Measurements from ENCODE around the gene PHF12.

Gene PHF12

DNA sequence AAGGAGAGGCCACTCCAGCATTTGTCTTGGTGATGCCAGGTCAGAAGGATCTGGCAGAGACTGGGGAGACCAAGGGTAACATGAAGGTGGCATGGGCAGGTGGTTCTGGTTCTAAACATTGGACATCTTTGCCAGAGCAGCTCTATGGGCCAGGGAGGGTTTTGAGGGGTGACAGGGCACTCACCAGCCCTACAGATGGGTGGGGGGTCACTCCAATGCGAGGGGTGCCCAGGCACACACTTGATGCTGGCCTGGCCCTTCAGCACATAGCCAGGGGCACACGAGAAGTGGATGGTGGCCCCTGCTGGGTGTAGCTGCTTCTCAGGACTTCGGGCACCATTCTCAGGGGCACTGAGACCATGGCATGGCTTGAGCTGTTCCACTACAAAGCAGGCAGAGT is 5.5 kb upstream of the PHF12 start:
- H3K4me1 ChIP-seq (ENCODE audit: control insufficient read depth in 1 of 2, insufficient read depth in 2 of 2, low read length in 2 of 2), result peaks cover 8 to 13% of the 10 kb centered on the region in 2 donors
- no peak overlapping the region for H3K9ac ChIP-seq (ENCODE audit: low read depth in 1 of 2, low read length in 2 of 2)
- no peaks in the 10 kb centered on the region for H3K36me3 ChIP-seq (ENCODE audit: control insufficient read depth in 1 of 2, insufficient read depth in 2 of 2, low read length in 2 of 2)
- no peak overlapping the region for H3K27ac ChIP-seq (ENCODE audit: low read depth, low read length)
- no peaks in the 10 kb centered on the region for H3K9me3 ChIP-seq (ENCODE audit: control insufficient read depth in 1 of 2, low read length in 2 of 2)
- no peak overlapping the region for H3K4me3 ChIP-seq (ENCODE audit: low read depth in 1 of 2, low read length in 2 of 2)
- no peaks in the 10 kb centered on the region for H3K27me3 ChIP-seq (ENCODE audit: control insufficient read depth in 1 of 2, insufficient read depth in 2 of 2, low read length in 2 of 2)

GRCh38 chr17:28956112-28956511 is 4.8 kb upstream of the PHF12 start:
- Histone ChIP-seq H3K4me3 (ENCODE audit: low read depth in 1 of 2, low read length in 2 of 2) (no peak overlapping the region), H3K27me3 (ENCODE audit: control insufficient read depth in 1 of 2, insufficient read depth in 2 of 2, low read length in 2 of 2) (no peaks in the 10 kb centered on the region), H3K4me1 (ENCODE audit: control insufficient read depth in 1 of 2, insufficient read depth in 2 of 2, low read length in 2 of 2) (peaks cover 8 to 13% of the 10 kb centered on the region in 2 donors), H3K36me3 (ENCODE audit: control insufficient read depth in 1 of 2, insufficient read depth in 2 of 2, low read length in 2 of 2) (no peaks in the 10 kb centered on the region), H3K9ac (ENCODE audit: low read depth in 1 of 2, low read length in 2 of 2) (no peak overlapping the region), H3K27ac (ENCODE audit: low read depth, low read length) (no peak overlapping the region), H3K9me3 (ENCODE audit: control insufficient read depth in 1 of 2, low read length in 2 of 2) (no peaks in the 10 kb centered on the region)

- Histone ChIP-seq H3K9me3 (ENCODE audit: control insufficient read depth in 1 of 2, low read length in 2 of 2) (no peaks in the 10 kb centered on the region), H3K27ac (ENCODE audit: low read depth, low read length) (no peak overlapping the region), H3K4me3 (ENCODE audit: low read depth in 1 of 2, low read length in 2 of 2) (no peak overlapping the region), H3K9ac (ENCODE audit: low read depth in 1 of 2, low read length in 2 of 2) (no peak overlapping the region), H3K36me3 (ENCODE audit: control insufficient read depth in 1 of 2, insufficient read depth in 2 of 2, low read length in 2 of 2) (no peaks in the 10 kb centered on the region), H3K4me1 (ENCODE audit: control insufficient read depth in 1 of 2, insufficient read depth in 2 of 2, low read length in 2 of 2) (peaks cover 8 to 13% of the 10 kb centered on the region in 2 donors), H3K27me3 (ENCODE audit: control insufficient read depth in 1 of 2, insufficient read depth in 2 of 2, low read length in 2 of 2) (no peaks in the 10 kb centered on the region)
These were observed 4.1 kb upstream of the PHF12 start for GRCh38 chr17:28955408-28955807.

GRCh38 chr17:28954886-28955285 is 3.6 kb upstream of the PHF12 start:
- no peak overlapping the region for H3K4me3 ChIP-seq (ENCODE audit: low read depth in 1 of 2, low read length in 2 of 2)
- H3K4me1 ChIP-seq (ENCODE audit: control insufficient read depth in 1 of 2, insufficient read depth in 2 of 2, low read length in 2 of 2), result peaks cover 8 to 13% of the 10 kb centered on the region in 2 donors
- no peak overlapping the region for H3K9ac ChIP-seq (ENCODE audit: low read depth in 1 of 2, low read length in 2 of 2)
- H3K36me3 ChIP-seq (ENCODE audit: control insufficient read depth in 1 of 2, insufficient read depth in 2 of 2, low read length in 2 of 2), result no peaks in the 10 kb centered on the region
- H3K27ac ChIP-seq (ENCODE audit: low read depth, low read length), result no peak overlapping the region
- H3K27me3 ChIP-seq (ENCODE audit: control insufficient read depth in 1 of 2, insufficient read depth in 2 of 2, low read length in 2 of 2), result no peaks in the 10 kb centered on the region
- H3K9me3 ChIP-seq (ENCODE audit: control insufficient read depth in 1 of 2, low read length in 2 of 2), result no peaks in the 10 kb centered on the region

DNA sequence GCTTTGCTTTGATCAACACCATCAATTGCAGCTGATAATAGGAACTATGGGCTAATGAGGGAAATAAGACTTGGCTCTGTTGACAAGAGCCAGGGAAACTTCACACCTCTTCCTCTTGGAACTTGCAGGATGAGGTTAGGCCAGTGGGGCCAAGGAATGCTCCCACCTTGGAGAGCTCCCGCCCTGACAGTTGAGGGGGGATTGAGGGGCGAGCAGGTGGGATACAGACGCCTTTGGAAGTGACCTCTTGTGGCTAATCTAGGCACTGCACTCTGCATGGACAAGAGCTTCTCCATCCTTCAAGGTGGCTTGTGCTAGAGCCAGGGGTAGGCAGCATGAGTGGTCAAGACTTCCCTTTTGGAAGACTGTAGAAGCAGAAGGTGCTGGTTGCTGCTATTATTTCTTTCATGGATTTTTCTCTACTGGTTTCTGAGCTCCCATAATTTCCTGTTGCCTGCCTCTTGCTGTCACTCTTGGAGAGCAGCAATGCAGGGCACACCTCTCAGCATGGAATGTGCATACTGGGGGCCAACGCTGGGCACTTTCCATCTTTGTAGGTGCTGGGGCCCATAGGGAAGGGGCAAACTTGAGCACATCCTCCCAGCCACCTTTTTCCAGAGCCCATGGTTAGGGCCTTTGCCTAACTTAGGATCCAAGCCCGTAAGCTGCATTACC is 2.3 kb upstream of the PHF12 start:
- no peaks in the 10 kb centered on the region for H3K36me3 ChIP-seq (ENCODE audit: control insufficient read depth in 1 of 2, insufficient read depth in 2 of 2, low read length in 2 of 2)
- no peaks in the 10 kb centered on the region for H3K27me3 ChIP-seq (ENCODE audit: control insufficient read depth in 1 of 2, insufficient read depth in 2 of 2, low read length in 2 of 2)
- H3K4me1 ChIP-seq (ENCODE audit: control insufficient read depth in 1 of 2, insufficient read depth in 2 of 2, low read length in 2 of 2), result peaks cover 9 to 15% of the 10 kb centered on the region in 2 donors
- no peak overlapping the region for H3K27ac ChIP-seq (ENCODE audit: low read depth, low read length)
- no peaks in the 10 kb centered on the region for H3K9me3 ChIP-seq (ENCODE audit: control insufficient read depth in 1 of 2, low read length in 2 of 2)
- no peak overlapping the region for H3K4me3 ChIP-seq (ENCODE audit: low read depth in 1 of 2, low read length in 2 of 2)
- no peak overlapping the region for H3K9ac ChIP-seq (ENCODE audit: low read depth in 1 of 2, low read length in 2 of 2)

GRCh38 chr17:28951991-28952975 is 965 bp upstream of the PHF12 start:
- peak overlapping the region; percentile 98 for H3K27ac ChIP-seq (ENCODE audit: low read depth, low read length)
- peak overlapping the region; percentile 75 to 87 for H3K9ac ChIP-seq (ENCODE audit: low read depth in 1 of 2, low read length in 2 of 2)
- no peaks in the 10 kb centered on the region for H3K36me3 ChIP-seq (ENCODE audit: control insufficient read depth in 1 of 2, insufficient read depth in 2 of 2, low read length in 2 of 2)
- peaks cover 21 to 27% of the 10 kb centered on the region in 2 donors for H3K4me1 ChIP-seq (ENCODE audit: control insufficient read depth in 1 of 2, insufficient read depth in 2 of 2, low read length in 2 of 2)
- H3K27me3 ChIP-seq (ENCODE audit: control insufficient read depth in 1 of 2, insufficient read depth in 2 of 2, low read length in 2 of 2), result no peaks in the 10 kb centered on the region
- peak overlapping the region; percentile 78 to 90 for H3K4me3 ChIP-seq (ENCODE audit: low read depth in 1 of 2, low read length in 2 of 2)
- H3K9me3 ChIP-seq (ENCODE audit: control insufficient read depth in 1 of 2, low read length in 2 of 2), result no peaks in the 10 kb centered on the region

GRCh38 chr17:28950752-28951427 is 428 bp downstream of the PHF12 start:
- Histone ChIP-seq H3K27ac (ENCODE audit: low read depth, low read length) (peak overlapping the region; percentile 67), H3K9ac (ENCODE audit: low read depth in 1 of 2, low read length in 2 of 2) (peak overlapping the region; percentile 83 to 87), H3K4me1 (ENCODE audit: control insufficient read depth in 1 of 2, insufficient read depth in 2 of 2, low read length in 2 of 2) (peaks cover 29 to 33% of the 10 kb centered on the region in 2 donors), H3K9me3 (ENCODE audit: control insufficient read depth in 1 of 2, low read length in 2 of 2) (no peaks in the 10 kb centered on the region), H3K36me3 (ENCODE audit: control insufficient read depth in 1 of 2, insufficient read depth in 2 of 2, low read length in 2 of 2) (no peaks in the 10 kb centered on the region), H3K4me3 (ENCODE audit: low read depth in 1 of 2, low read length in 2 of 2) (peak overlapping the region; percentile 90 to 96), H3K27me3 (ENCODE audit: control insufficient read depth in 1 of 2, insufficient read depth in 2 of 2, low read length in 2 of 2) (no peaks in the 10 kb centered on the region)

DNA sequence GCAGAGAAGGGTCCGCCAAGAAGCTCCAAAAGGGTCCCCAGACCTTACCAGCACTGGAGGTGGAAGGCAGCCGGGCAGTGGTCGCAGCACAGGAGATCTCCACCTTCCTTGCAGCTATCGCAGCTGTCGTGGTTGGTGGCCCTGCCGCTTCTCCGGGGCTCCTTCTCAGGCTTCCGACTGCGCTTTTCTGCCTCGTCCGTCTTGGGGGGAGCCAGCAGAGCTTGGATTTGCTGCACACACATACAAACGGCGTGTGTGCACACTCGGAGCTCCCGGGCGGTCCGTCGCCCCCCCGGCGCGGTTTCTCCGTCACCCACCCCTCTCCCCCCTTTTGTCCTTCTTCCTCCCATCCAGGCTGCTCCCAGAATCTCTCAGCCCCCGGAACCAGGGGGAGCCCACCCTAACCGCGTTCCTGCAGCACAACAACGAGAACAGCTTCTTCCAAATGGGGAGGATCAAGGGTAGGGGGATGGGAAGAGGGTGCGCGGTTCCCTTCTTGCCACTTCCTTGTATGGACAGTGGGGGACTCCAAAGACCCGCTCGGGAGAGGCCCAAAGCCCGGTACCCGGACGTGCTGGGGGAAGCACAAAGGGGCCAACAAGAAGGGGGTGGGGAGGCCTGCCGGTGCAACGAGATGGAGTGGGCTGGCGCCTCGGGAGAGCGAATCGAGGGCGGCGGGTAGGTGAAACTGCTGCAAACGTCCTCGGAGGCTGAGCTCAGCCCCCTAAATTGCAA is 1.1 kb downstream of the PHF12 start:
- Histone ChIP-seq H3K36me3 (ENCODE audit: control insufficient read depth in 1 of 2, insufficient read depth in 2 of 2, low read length in 2 of 2) (no peaks in the 10 kb centered on the region), H3K4me1 (ENCODE audit: control insufficient read depth in 1 of 2, insufficient read depth in 2 of 2, low read length in 2 of 2) (peaks cover 33 to 36% of the 10 kb centered on the region in 2 donors), H3K27ac (ENCODE audit: low read depth, low read length) (peak overlapping the region; percentile 67)

DNA sequence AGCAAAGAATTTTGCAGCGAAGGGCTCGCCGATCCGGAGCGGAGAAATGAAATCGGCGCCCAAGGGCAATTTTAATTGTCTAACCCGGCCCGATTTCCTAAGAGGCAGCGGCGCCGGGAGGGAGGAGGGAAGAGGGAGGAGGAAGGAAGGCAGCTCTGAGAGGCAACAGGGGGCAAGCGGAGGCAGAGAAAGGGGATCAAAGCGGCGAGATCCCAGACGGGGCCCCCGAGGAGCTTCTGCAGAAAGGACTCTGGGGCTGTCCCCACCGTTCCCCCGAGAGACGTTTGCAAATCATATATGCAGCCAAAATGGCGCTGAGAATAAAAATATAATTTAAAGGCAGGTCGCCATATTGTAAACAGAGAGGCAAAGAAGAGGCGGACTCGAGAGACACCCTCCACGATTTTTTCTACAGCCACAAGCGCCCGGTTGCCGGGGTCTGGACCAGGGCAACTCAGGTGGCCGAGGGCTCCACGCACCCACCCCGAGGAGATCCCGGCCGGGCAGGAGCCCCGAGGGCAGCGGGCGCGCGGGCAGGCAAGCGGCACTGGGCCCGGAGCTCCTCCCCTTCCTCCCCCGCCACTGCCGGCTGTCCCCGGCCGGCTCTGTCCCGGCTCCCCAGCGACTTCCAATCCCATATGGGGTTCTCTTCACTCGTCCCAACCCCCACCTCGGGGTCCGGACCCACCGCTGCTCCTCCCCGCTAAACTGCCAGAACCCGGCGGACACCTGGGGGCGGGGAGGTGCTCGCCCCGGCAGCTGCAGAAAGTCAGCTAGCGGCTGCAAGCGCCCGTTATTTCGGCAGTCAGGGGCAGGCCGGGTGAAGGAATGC is 1.9 kb downstream of the PHF12 start:
- peak overlapping the region; percentile 67 for H3K27ac ChIP-seq (ENCODE audit: low read depth, low read length)
- peaks cover 33 to 39% of the 10 kb centered on the region in 2 donors for H3K4me1 ChIP-seq (ENCODE audit: control insufficient read depth in 1 of 2, insufficient read depth in 2 of 2, low read length in 2 of 2)
- no peaks in the 10 kb centered on the region for H3K36me3 ChIP-seq (ENCODE audit: control insufficient read depth in 1 of 2, insufficient read depth in 2 of 2, low read length in 2 of 2)
- H3K4me3 ChIP-seq (ENCODE audit: low read depth in 1 of 2, low read length in 2 of 2), result peak overlapping the region; percentile 90 to 96
- H3K27me3 ChIP-seq (ENCODE audit: control insufficient read depth in 1 of 2, insufficient read depth in 2 of 2, low read length in 2 of 2), result no peaks in the 10 kb centered on the region
- peak overlapping the region; percentile 83 to 87 for H3K9ac ChIP-seq (ENCODE audit: low read depth in 1 of 2, low read length in 2 of 2)
- H3K9me3 ChIP-seq (ENCODE audit: control insufficient read depth in 1 of 2, low read length in 2 of 2), result no peaks in the 10 kb centered on the region

More for the DNA sequence above, 1.1 kb downstream of the PHF12 start:
- H3K9me3 ChIP-seq (ENCODE audit: control insufficient read depth in 1 of 2, low read length in 2 of 2), result no peaks in the 10 kb centered on the region
- H3K27me3 ChIP-seq (ENCODE audit: control insufficient read depth in 1 of 2, insufficient read depth in 2 of 2, low read length in 2 of 2), result no peaks in the 10 kb centered on the region
- H3K4me3 ChIP-seq (ENCODE audit: low read depth in 1 of 2, low read length in 2 of 2), result peak overlapping the region; percentile 90 to 96
- peak overlapping the region; percentile 83 to 87 for H3K9ac ChIP-seq (ENCODE audit: low read depth in 1 of 2, low read length in 2 of 2)

Data from duodenal mucosa (tissue), 2 donors.